Measurements from ENCODE around the gene RAB17. TPM values are rescaled to one million over a fixed set of nuclear protein-coding genes. Genes with fewer than 3 reads are reported as not detected.

The RAB17 gene
- total RNA-seq, 2 donors from 2014 or later: 32.5 to 34.7 TPM

- no peak for DNase-seq
- no peaks in the 10 kb centered on the region for H3K36me3 ChIP-seq
- TF ChIP-seq CTCF (IDR thresholded peaks at IDR 0.05): no peak
- H3K4me3 ChIP-seq: no peak overlapping the region
- no peaks in the 10 kb centered on the region for H3K27me3 ChIP-seq
- H3K9me3 ChIP-seq: no peaks in the 10 kb centered on the region
- H3K9ac ChIP-seq (ENCODE audit: low read depth in 2 of 2, low read length in 2 of 2): no peak overlapping the region
- intact Hi-C loops (cut with DNase I): loop anchor here (10.0 kb wide), 2 partner anchors 423 to 453 kb away; no protein-coding TSS in a partner anchor
- no peaks in the 10 kb centered on the region for H3K4me1 ChIP-seq
- H3K27ac ChIP-seq: no peak overlapping the region
Observed at GRCh38 chr2:237577956-237578870, 12.3 kb downstream of the RAB17 start.

- TF ChIP-seq CTCF (IDR thresholded peaks at IDR 0.05): no peak
- Histone ChIP-seq H3K4me3 (no peak overlapping the region), H3K9ac (ENCODE audit: low read depth in 2 of 2, low read length in 2 of 2) (no peak overlapping the region), H3K27ac (no peak overlapping the region), H3K9me3 (no peaks in the 10 kb centered on the region), H3K4me1 (no peaks in the 10 kb centered on the region), H3K27me3 (no peaks in the 10 kb centered on the region), H3K36me3 (no peaks in the 10 kb centered on the region)
- intact Hi-C loops (cut with DNase I): loop anchor here (10.0 kb wide), 2 partner anchors 423 to 453 kb away; no protein-coding TSS in a partner anchor
- DNase-seq: no peak
Observed at GRCh38 chr2:237577458-237577857, 13.1 kb downstream of the RAB17 start.

GRCh38 chr2:237576974-237577373, 13.6 kb downstream of the RAB17 start:
- Histone ChIP-seq H3K9me3 (no peaks in the 10 kb centered on the region), H3K9ac (ENCODE audit: low read depth in 2 of 2, low read length in 2 of 2) (no peak overlapping the region), H3K27me3 (no peaks in the 10 kb centered on the region), H3K4me1 (no peaks in the 10 kb centered on the region), H3K4me3 (no peak overlapping the region), H3K27ac (no peak overlapping the region), H3K36me3 (no peaks in the 10 kb centered on the region)
- no peak for TF ChIP-seq CTCF (IDR thresholded peaks at IDR 0.05)
- intact Hi-C loops (cut with DNase I): loop anchor here (10.0 kb wide), 2 partner anchors 422 to 452 kb away; no protein-coding TSS in a partner anchor
- no peak for DNase-seq

GRCh38 chr2:237575869-237576862, 14.4 kb downstream of the RAB17 start:
- no peaks in the 10 kb centered on the region for H3K36me3 ChIP-seq
- no peak for DNase-seq
- intact Hi-C loops (cut with DNase I): loop anchor here (10.0 kb wide), 2 partner anchors 421 to 451 kb away; no protein-coding TSS in a partner anchor
- no peaks in the 10 kb centered on the region for H3K9me3 ChIP-seq
- H3K27me3 ChIP-seq: no peaks in the 10 kb centered on the region
- no peaks in the 10 kb centered on the region for H3K4me1 ChIP-seq
- H3K4me3 ChIP-seq: no peak overlapping the region
- TF ChIP-seq CTCF (IDR thresholded peaks at IDR 0.05): no peak
- H3K27ac ChIP-seq: no peak overlapping the region
- no peak overlapping the region for H3K9ac ChIP-seq (ENCODE audit: low read depth in 2 of 2, low read length in 2 of 2)

Measured in colonic mucosa (tissue), 4 donors.